ENCODE results near the gene PLD4. TPM values are rescaled to one million over a fixed set of nuclear protein-coding genes. Genes with fewer than 3 reads are reported as not detected.

The PLD4 gene
- polyA plus RNA-seq, 3 donors: 12.2 to 15.5 (median 15.1) TPM

- no peaks in the 10 kb centered on the region for H3K36me3 ChIP-seq (replicated peaks in 1 of 2; ENCODE audit: control insufficient read depth in 1 of 2, insufficient read depth in 2 of 2, low read length in 2 of 2)
- no peak overlapping the region for H2AFZ ChIP-seq (ENCODE audit: insufficient read depth, low read depth, low read length, poor library complexity, severe bottlenecking)
- Mint-ChIP-seq H3K4me1 (no peaks in the 10 kb centered on the region), H3K36me3 (no peaks in the 10 kb centered on the region), H3K9me3 (no peaks in the 10 kb centered on the region), H3K27me3 (ENCODE audit: low read depth in 3 of 3) (peaks cover 0 to 1% (median 0%) of the 10 kb centered on the region in 3 donors), H3K27ac (no peak overlapping the region), H3K4me3 (no peak overlapping the region)
- H3K27ac ChIP-seq (ENCODE audit: low read depth in 1 of 2, low read length in 2 of 2): no peak overlapping the region
- no peak overlapping the region for H3K4me3 ChIP-seq (replicated peaks in 1 of 3; ENCODE audit: low read depth in 2 of 3, low read length in 3 of 3)
- no peak overlapping the region for H3K9ac ChIP-seq (ENCODE audit: insufficient read depth, low read length, poor library complexity, severe bottlenecking)
- no peak for TF ChIP-seq CTCF (IDR thresholded peaks at IDR 0.05)
- no peak for DNase-seq
- intact Hi-C loops (cut with micrococcal nuclease): no loop called here
- H4K20me1 ChIP-seq (ENCODE audit: insufficient read depth, low read length): no peaks in the 10 kb centered on the region
- H3K79me2 ChIP-seq (ENCODE audit: insufficient read depth, low read length): no peaks in the 10 kb centered on the region
- no peak overlapping the region for H3K4me2 ChIP-seq (replicated peaks; ENCODE audit: extremely low read depth, low read length, poor library complexity, severe bottlenecking)
- WGBS (ENCODE audit: insufficient coverage): 95% methylated on average over 31 of the region's 38 CpGs
- H3K4me1 ChIP-seq (ENCODE audit: control insufficient read depth in 1 of 2, insufficient read depth in 2 of 2, low read length in 2 of 2): no peaks in the 10 kb centered on the region
- no peaks in the 10 kb centered on the region for H3K9me3 ChIP-seq (replicated peaks in 1 of 2; ENCODE audit: control insufficient read depth in 1 of 2, insufficient read depth in 1 of 2, low read length in 2 of 2)
- H3K27me3 ChIP-seq (ENCODE audit: control insufficient read depth in 2 of 2, insufficient read depth in 2 of 2, low read length in 2 of 2): no peaks in the 10 kb centered on the region
Measured at GRCh38 chr14:104885031-104885972, 39.4 kb upstream of the PLD4 start.

- H3K79me2 ChIP-seq (ENCODE audit: insufficient read depth, low read length): no peaks in the 10 kb centered on the region
- 93% methylated on average over 38 of the region's 40 CpGs for WGBS (ENCODE audit: insufficient coverage)
Measured at GRCh38 chr14:104885973-104886689, 38.5 kb upstream of the PLD4 start.

More at GRCh38 chr14:104885973-104886689, 38.5 kb upstream of the PLD4 start:
- H3K4me3 Mint-ChIP-seq: no peak overlapping the region
- H3K4me2 ChIP-seq (replicated peaks; ENCODE audit: extremely low read depth, low read length, poor library complexity, severe bottlenecking): no peak overlapping the region
- no peaks in the 10 kb centered on the region for H3K36me3 ChIP-seq (replicated peaks in 1 of 2; ENCODE audit: control insufficient read depth in 1 of 2, insufficient read depth in 2 of 2, low read length in 2 of 2)
- intact Hi-C loops (cut with micrococcal nuclease): no loop called here
- DNase-seq: no peak
- H3K4me1 Mint-ChIP-seq: no peaks in the 10 kb centered on the region
- H4K20me1 ChIP-seq (ENCODE audit: insufficient read depth, low read length): no peaks in the 10 kb centered on the region
- no peak overlapping the region for H2AFZ ChIP-seq (ENCODE audit: insufficient read depth, low read depth, low read length, poor library complexity, severe bottlenecking)
- no peak overlapping the region for H3K9ac ChIP-seq (ENCODE audit: insufficient read depth, low read length, poor library complexity, severe bottlenecking)
- H3K27ac Mint-ChIP-seq: no peak overlapping the region
- H3K9me3 Mint-ChIP-seq: no peaks in the 10 kb centered on the region
- H3K27me3 Mint-ChIP-seq (ENCODE audit: low read depth in 3 of 3): peaks cover 0 to 1% (median 0%) of the 10 kb centered on the region in 3 donors
- H3K9me3 ChIP-seq (replicated peaks in 1 of 2; ENCODE audit: control insufficient read depth in 1 of 2, insufficient read depth in 1 of 2, low read length in 2 of 2): no peaks in the 10 kb centered on the region
- H3K36me3 Mint-ChIP-seq: no peaks in the 10 kb centered on the region
- no peak for TF ChIP-seq CTCF (IDR thresholded peaks at IDR 0.05)
- H3K27me3 ChIP-seq (ENCODE audit: control insufficient read depth in 2 of 2, insufficient read depth in 2 of 2, low read length in 2 of 2): no peaks in the 10 kb centered on the region
- no peak overlapping the region for H3K27ac ChIP-seq (ENCODE audit: low read depth in 1 of 2, low read length in 2 of 2)
- H3K4me1 ChIP-seq (ENCODE audit: control insufficient read depth in 1 of 2, insufficient read depth in 2 of 2, low read length in 2 of 2): no peaks in the 10 kb centered on the region
- H3K4me3 ChIP-seq (replicated peaks in 1 of 3; ENCODE audit: low read depth in 2 of 3, low read length in 3 of 3): no peak overlapping the region
